Measurements from ENCODE around the gene CHMP6.
A peak's percentile ranks its signal among the peaks of the same experiment; 100 is the strongest.

The CHMP6 gene

GRCh38 chr17:80992077-80992947 lies 671 bp downstream of the CHMP6 start:
- Histone ChIP-seq H3K9me3 (no peaks in the 10 kb centered on the region), H3K27ac (peak overlapping the region; percentile 50), H3K36me3 (peaks cover 26% of the 10 kb centered on the region), H3K4me3 (ENCODE audit: low read depth in 1 of 2, low read length in 1 of 2) (peak overlapping the region; percentile 73 to 82), H3K4me1 (ENCODE audit: control insufficient read depth in 1 of 2, insufficient read depth in 1 of 2, low read depth in 1 of 2, low read length in 1 of 2) (peaks cover 20 to 33% of the 10 kb centered on the region in 2 experiments), H3K27me3 (peaks cover 17% of the 10 kb centered on the region)
- no peak for TF ChIP-seq CTCF (IDR thresholded peaks at IDR 0.05)

GRCh38 chr17:80992948-80993624 lies 1.4 kb downstream of the CHMP6 start:
- no peak for TF ChIP-seq CTCF (IDR thresholded peaks at IDR 0.05)

DNA sequence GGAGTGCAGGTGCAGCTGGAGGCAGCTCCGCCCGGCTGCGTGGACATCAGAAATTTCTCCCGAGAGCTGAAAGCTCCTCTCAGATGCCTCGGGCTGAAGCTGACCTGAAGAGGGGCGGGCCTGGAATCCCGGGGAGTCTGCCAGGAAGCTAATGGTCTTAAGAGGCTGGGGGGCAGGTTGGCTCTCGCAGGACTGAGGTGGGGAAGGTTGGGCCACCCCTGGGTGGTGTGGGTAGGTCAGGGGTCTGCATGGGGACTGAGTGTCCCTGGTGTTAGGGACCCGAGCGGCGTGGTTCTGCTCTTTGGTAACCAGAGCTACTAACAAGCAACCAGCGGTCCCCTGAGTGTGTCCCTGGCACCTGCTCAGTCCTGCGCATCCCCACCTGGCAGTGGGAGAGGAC lies 3.5 kb downstream of the CHMP6 start:
- H3K27me3 ChIP-seq, result peaks cover 5% of the 10 kb centered on the region
- H3K9me3 ChIP-seq, result no peaks in the 10 kb centered on the region
- H3K4me3 ChIP-seq (ENCODE audit: low read depth in 1 of 2, low read length in 1 of 2), result no peak overlapping the region
- H3K27ac ChIP-seq, result no peak overlapping the region
- peaks cover 54% of the 10 kb centered on the region for H3K36me3 ChIP-seq
- H3K4me1 ChIP-seq (ENCODE audit: control insufficient read depth in 1 of 2, insufficient read depth in 1 of 2, low read depth in 1 of 2, low read length in 1 of 2), result peaks cover 17% of the 10 kb centered on the region in 2 experiments
- TF ChIP-seq CTCF (IDR thresholded peaks at IDR 0.05), result no peak

More at GRCh38 chr17:80992948-80993624, 1.4 kb downstream of the CHMP6 start:
- Histone ChIP-seq H3K27me3 (peaks cover 17% of the 10 kb centered on the region), H3K27ac (no peak overlapping the region), H3K36me3 (peaks cover 34% of the 10 kb centered on the region), H3K9me3 (no peaks in the 10 kb centered on the region), H3K4me3 (ENCODE audit: low read depth in 1 of 2, low read length in 1 of 2) (peak overlapping the region; percentile 73 to 82), H3K4me1 (ENCODE audit: control insufficient read depth in 1 of 2, insufficient read depth in 1 of 2, low read depth in 1 of 2, low read length in 1 of 2) (peaks cover 17 to 30% of the 10 kb centered on the region in 2 experiments)

DNA sequence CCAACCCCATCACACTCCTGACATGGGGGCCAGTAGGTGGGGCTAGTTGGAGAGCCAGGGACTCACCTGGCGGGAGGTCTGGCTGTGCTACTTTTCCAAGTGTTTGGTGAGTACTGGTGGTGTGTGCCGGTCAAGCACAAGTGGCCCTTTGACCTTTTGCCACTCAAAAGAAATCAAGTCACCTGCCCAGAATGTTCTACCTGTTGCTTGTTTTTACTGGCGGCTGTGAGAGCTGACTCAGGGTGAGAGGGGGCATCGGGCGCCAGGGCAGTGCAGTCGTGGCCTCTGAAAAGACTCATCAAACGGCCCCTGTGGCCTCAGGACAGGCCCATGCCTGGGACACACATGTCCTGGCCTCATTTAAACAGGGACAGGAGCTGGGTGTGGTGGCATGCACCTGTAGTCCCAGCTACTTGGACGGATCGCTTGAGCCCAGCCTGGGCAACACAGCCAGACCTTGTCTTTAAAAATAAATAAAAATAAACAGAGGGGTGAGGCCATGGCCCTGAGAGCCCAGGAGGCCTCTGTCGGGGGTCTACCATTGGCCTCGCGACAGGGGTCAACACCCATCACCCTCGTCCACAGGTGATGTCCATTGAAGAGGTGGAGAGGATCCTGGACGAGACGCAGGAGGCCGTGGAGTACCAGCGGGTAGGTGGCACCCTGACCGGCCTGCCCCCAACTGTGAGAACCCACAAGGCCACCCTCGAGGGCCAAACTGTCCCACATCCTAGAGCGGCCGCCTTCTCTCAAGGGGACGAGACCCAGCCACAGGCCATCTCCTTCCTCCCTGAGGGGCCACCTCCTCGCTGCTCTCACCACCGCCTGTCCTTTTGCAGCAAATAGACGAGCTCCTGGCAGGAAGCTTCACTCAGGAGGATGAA lies 5.0 kb downstream of the CHMP6 start:
- peaks cover 14% of the 10 kb centered on the region for H3K27me3 ChIP-seq
- no peak for TF ChIP-seq CTCF (IDR thresholded peaks at IDR 0.05)
- no peaks in the 10 kb centered on the region for H3K9me3 ChIP-seq
- H3K4me1 ChIP-seq (ENCODE audit: control insufficient read depth in 1 of 2, insufficient read depth in 1 of 2, low read depth in 1 of 2, low read length in 1 of 2), result peaks cover 13 to 17% of the 10 kb centered on the region in 2 experiments
- H3K27ac ChIP-seq, result no peak overlapping the region
- no peak overlapping the region for H3K4me3 ChIP-seq (ENCODE audit: low read depth in 1 of 2, low read length in 1 of 2)
- peaks cover 65% of the 10 kb centered on the region for H3K36me3 ChIP-seq

GRCh38 chr17:80997424-80998117 lies 5.9 kb downstream of the CHMP6 start:
- peaks cover 18% of the 10 kb centered on the region for H3K27me3 ChIP-seq
- H3K4me1 ChIP-seq (ENCODE audit: control insufficient read depth in 1 of 2, insufficient read depth in 1 of 2, low read depth in 1 of 2, low read length in 1 of 2), result peaks cover 10 to 12% of the 10 kb centered on the region in 2 experiments
- peaks cover 65% of the 10 kb centered on the region for H3K36me3 ChIP-seq
- no peak overlapping the region for H3K4me3 ChIP-seq (ENCODE audit: low read depth in 1 of 2, low read length in 1 of 2)
- H3K9me3 ChIP-seq, result no peaks in the 10 kb centered on the region
- TF ChIP-seq CTCF (IDR thresholded peaks at IDR 0.05), result no peak
- H3K27ac ChIP-seq, result no peak overlapping the region

All from neutrophil (primary cell).